ENCODE measurements around the gene STAG3.
"Not testable (repeated sequence)": the region's sequence is repeated elsewhere in the genome, so short reads cannot be mapped to it uniquely, and the experiment has no call there.

Gene STAG3

GRCh38 chr7:100257017-100257416, 79.3 kb downstream of the STAG3 start:
- no peak overlapping the region for H3K4me3 ChIP-seq (ENCODE audit: low read length)
- TF ChIP-seq, protein P1, sequence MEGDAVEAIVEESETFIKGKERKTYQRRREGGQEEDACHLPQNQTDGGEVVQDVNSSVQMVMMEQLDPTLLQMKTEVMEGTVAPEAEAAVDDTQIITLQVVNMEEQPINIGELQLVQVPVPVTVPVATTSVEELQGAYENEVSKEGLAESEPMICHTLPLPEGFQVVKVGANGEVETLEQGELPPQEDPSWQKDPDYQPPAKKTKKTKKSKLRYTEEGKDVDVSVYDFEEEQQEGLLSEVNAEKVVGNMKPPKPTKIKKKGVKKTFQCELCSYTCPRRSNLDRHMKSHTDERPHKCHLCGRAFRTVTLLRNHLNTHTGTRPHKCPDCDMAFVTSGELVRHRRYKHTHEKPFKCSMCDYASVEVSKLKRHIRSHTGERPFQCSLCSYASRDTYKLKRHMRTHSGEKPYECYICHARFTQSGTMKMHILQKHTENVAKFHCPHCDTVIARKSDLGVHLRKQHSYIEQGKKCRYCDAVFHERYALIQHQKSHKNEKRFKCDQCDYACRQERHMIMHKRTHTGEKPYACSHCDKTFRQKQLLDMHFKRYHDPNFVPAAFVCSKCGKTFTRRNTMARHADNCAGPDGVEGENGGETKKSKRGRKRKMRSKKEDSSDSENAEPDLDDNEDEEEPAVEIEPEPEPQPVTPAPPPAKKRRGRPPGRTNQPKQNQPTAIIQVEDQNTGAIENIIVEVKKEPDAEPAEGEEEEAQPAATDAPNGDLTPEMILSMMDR (IDR thresholded peaks at IDR 0.05; ENCODE audit: insufficient read depth, low read depth, low read length, missing control alignments): no peak
- no peak for DNase-seq (ENCODE audit: low read depth)

DNA sequence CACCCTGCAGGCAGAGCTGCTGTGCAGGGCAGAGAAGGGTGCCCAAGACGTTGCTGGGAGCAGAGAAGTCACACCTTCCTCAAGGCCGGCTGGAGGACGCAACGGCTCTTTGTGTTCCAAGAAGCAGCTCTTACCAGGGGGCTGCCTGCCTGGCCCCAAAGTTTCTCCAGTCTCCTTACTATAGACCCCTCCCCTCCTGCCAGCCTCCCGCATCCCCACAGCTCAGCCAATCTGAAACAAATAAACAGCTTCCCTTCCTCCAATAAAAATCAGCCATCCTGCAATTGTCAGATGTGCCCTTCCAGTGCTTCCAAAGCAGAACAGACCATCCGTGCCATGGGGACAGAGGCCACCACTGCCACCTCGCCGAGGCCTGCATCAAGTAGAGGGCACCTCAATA, 82.3 kb downstream of the STAG3 start:
- not testable (repeated sequence) for DNase-seq (ENCODE audit: low read depth); H3K4me3 ChIP-seq (ENCODE audit: low read length)

DNA sequence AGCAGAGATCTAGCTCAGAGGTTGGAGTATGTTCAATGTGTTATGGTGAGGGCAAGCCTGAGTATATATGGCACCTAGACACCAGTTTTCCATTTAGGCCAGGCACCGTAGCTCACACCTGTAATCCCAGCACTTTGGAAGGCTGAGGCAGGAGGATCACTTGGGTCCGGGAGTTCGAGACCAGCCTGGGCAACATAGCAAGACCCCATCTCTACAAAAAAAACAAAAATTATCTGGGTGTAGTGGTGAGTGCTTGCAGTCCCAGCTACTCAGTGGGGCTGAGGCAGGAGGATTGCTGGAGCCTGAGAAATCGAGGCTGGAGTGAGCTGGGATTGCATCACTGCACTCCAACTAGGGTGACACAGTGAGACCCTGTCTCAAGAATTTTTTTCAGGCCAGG, 85.2 kb downstream of the STAG3 start:
- not testable (repeated sequence) for DNase-seq (ENCODE audit: low read depth); H3K4me3 ChIP-seq (ENCODE audit: low read length)

Data from epithelial cell of esophagus (primary cell).